Measurements from ENCODE around the gene NRIP1.

GRCh38 chr21:15004721-15005370 is 60.0 kb downstream of the NRIP1 start:
- TF ChIP-seq POLR2A (IDR thresholded peaks at IDR 0.05) (no peak), CTCF (IDR thresholded peaks at IDR 0.05) (no peak)
